NCI-H345 (cell line): ENCODE results near the gene MIOX.
"Not testable (repeated sequence)": the region's sequence is repeated elsewhere in the genome, so short reads cannot be mapped to it uniquely, and the experiment has no call there.

Experiments
- DNase-seq: peaks from one replicate; lab custom pipeline; 2025; lab: John Stamatoyannopoulos, UW

The MIOX gene

GRCh38 chr22:50517495-50518260, 31.0 kb downstream of the MIOX start:
- DNase-seq, result no peak

- no peak for DNase-seq
Measured at GRCh38 chr22:50518606-50519005, 31.9 kb downstream of the MIOX start.

- DNase-seq, result no peak
Measured at GRCh38 chr22:50519151-50519550, 32.5 kb downstream of the MIOX start.

- not testable (repeated sequence) for DNase-seq
Measured at GRCh38 chr22:50520184-50520583, 33.5 kb downstream of the MIOX start.

- no peak for DNase-seq
Measured at GRCh38 chr22:50520826-50521453, 34.3 kb downstream of the MIOX start.

GRCh38 chr22:50521710-50522109, 35.1 kb downstream of the MIOX start:
- DNase-seq, result no peak

GRCh38 chr22:50522208-50522805, 35.6 kb downstream of the MIOX start:
- no peak for DNase-seq

- no peak for DNase-seq
Measured at GRCh38 chr22:50522806-50523438, 36.3 kb downstream of the MIOX start.

- no peak for DNase-seq
Measured at GRCh38 chr22:50523458-50523805, 36.8 kb downstream of the MIOX start.

- no peak for DNase-seq
Measured at GRCh38 chr22:50523806-50524675, 37.4 kb downstream of the MIOX start.

- no peak for DNase-seq
Measured at GRCh38 chr22:50524676-50525103, 38.0 kb downstream of the MIOX start.

- DNase-seq, result peak; percentile 92
Measured at GRCh38 chr22:50525104-50525857, 38.6 kb downstream of the MIOX start, which contains the start of gene SCO2. TSS of gene SCO2 (minus strand) at chr22:50525598. CDS start at chr22:50524411, 1,187 bp downstream.

GRCh38 chr22:50525858-50526107, 39.1 kb downstream of the MIOX start:
- no peak for DNase-seq

GRCh38 chr22:50526108-50526833, 39.6 kb downstream of the MIOX start:
- peak; percentile 70 for DNase-seq

GRCh38 chr22:50526834-50527801, 40.5 kb downstream of the MIOX start:
- peak; percentile 13 for DNase-seq

GRCh38 chr22:50527921-50528681, 41.4 kb downstream of the MIOX start:
- no peak for DNase-seq

GRCh38 chr22:50528682-50529415, 42.2 kb downstream of the MIOX start:
- peak; percentile 8 for DNase-seq

- no peak for DNase-seq
Measured at GRCh38 chr22:50529416-50529896, 42.8 kb downstream of the MIOX start.
